Cardiac muscle cell (in vitro differentiated cells and primary cell): Measurements from ENCODE around the gene CDK5RAP2. TPM values are rescaled to one million over a fixed set of nuclear protein-coding genes. Genes with fewer than 3 reads are reported as not detected.

ENCODE experiments used
- DNase-seq, 2 donors: peaks; one replicate each; pipeline versions ENCODE4 v3.0.0 to v3.0.0-alpha.2; 2010 to 2017; ENCODE audit warnings: low read depth in 1 of 2, low spot score in 1 of 2
- H3K27ac ChIP-seq: fragments of 200-600 bp; sonication (generic); 2 replicates; pipeline ENCODE4 v1.5.1; 2016
- H3K27me3 ChIP-seq: fragments of 200-600 bp; sonication (generic); 2 replicates; pipeline ENCODE4 v1.6.0; 2016; ENCODE audit warnings: control low read depth
- H3K36me3 ChIP-seq: fragments of 200-600 bp; sonication (generic); 2 replicates; pipeline ENCODE4 v1.5.1; 2016; ENCODE audit warnings: control low read depth
- H3K4me1 ChIP-seq: fragments of 200-600 bp; sonication (generic); 2 replicates; pipeline ENCODE4 v1.8.1; 2017; ENCODE audit warnings: low read depth, mild to moderate bottlenecking, mixed run types
- H3K4me3 ChIP-seq: fragments of 200-600 bp; sonication (generic); 2 replicates; pipeline ENCODE4 v1.5.1; 2016; ENCODE audit warnings: mild to moderate bottlenecking
- H3K9me3 ChIP-seq: fragments of 200-600 bp; sonication (generic); 2 replicates; pipeline ENCODE4 v1.5.1; 2017; ENCODE audit warnings: low read depth, mild to moderate bottlenecking, control low read depth
- polyA plus RNA-seq: library from polyadenylated mRNA; unstranded; fragments of >200 nt; fragmentation: Nextera tagmentation; extraction: Ambion mirVana; gene quantifications from 2 replicates; pipeline ENCODE4 v1.2.1, GENCODE V29; 2016
- total RNA-seq: library from RNA; depleted of rRNA; stranded (reverse); fragments of >200 nt; gene quantifications from 2 replicates; pipeline ENCODE4 v1.2.3, GENCODE V29; 2016
- TF ChIP-seq, protein P1 (sequence below): IDR thresholded peaks from 2 replicates; pipeline ENCODE4 v1.5.1; 2012; ENCODE audit warnings: low read depth, mild to moderate bottlenecking, low read length

CDK5RAP2 gene
- total and polyA plus RNA-seq, 2 experiments from 2014 or later = 33.5 to 60.4 TPM

- Histone ChIP-seq H3K9me3 (no peaks in the 10 kb centered on the region), H3K27me3 (no peaks in the 10 kb centered on the region), H3K27ac (no peak overlapping the region), H3K36me3 (peaks cover 30% of the 10 kb centered on the region), H3K4me1 (no peaks in the 10 kb centered on the region), H3K4me3 (no peak overlapping the region)
- no peak for DNase-seq
- TF ChIP-seq, protein P1, sequence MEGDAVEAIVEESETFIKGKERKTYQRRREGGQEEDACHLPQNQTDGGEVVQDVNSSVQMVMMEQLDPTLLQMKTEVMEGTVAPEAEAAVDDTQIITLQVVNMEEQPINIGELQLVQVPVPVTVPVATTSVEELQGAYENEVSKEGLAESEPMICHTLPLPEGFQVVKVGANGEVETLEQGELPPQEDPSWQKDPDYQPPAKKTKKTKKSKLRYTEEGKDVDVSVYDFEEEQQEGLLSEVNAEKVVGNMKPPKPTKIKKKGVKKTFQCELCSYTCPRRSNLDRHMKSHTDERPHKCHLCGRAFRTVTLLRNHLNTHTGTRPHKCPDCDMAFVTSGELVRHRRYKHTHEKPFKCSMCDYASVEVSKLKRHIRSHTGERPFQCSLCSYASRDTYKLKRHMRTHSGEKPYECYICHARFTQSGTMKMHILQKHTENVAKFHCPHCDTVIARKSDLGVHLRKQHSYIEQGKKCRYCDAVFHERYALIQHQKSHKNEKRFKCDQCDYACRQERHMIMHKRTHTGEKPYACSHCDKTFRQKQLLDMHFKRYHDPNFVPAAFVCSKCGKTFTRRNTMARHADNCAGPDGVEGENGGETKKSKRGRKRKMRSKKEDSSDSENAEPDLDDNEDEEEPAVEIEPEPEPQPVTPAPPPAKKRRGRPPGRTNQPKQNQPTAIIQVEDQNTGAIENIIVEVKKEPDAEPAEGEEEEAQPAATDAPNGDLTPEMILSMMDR = no peak
Observed at GRCh38 chr9:120403543-120403856, 176.5 kb downstream of the CDK5RAP2 start.

DNA sequence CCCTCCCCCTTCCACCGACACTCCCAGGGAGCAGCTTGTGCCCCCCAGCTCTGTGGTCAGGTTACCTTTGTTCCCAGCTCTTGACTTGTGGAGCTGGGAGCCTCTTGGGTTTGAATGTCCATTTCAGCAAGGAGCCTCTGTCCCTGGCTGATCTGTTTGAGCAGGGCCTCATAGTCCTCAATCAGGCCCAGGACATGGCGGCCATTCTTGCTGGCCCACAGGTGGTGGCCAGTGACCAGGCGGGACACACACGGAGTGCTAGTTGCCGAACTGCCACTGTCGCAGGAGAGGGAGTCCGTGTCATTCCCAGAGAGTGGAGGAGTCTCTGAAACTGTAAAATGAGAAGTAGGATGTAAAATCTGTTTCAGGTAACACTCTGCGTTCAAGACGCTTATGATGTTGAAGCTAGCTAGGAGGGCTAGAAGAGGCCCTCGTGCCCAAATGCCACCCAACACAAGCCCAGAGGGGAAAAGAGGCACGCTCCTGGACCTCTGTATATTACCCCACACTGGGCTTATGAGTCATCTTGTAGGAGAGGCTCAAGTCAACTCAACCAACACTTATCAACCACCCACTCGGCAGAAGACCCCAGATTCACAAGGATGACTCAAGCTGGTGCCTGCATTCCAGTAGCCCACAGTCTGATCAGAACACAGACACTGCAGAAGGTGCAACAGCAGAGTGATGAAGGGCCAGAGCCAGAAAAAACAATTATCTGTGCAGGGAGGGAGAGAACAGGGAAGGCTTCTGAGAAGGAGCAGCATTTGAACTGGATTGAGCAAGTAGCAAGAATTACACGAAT lies 177.0 kb downstream of the CDK5RAP2 start:
- H3K4me1 ChIP-seq = no peaks in the 10 kb centered on the region
- no peaks in the 10 kb centered on the region for H3K27me3 ChIP-seq
- H3K27ac ChIP-seq = no peak overlapping the region
- TF ChIP-seq, protein P1 = no peak
- peaks cover 31% of the 10 kb centered on the region for H3K36me3 ChIP-seq
- DNase-seq = peak in 1 of 2 donors; percentile 96
- H3K9me3 ChIP-seq = no peaks in the 10 kb centered on the region
- H3K4me3 ChIP-seq = no peak overlapping the region

DNA sequence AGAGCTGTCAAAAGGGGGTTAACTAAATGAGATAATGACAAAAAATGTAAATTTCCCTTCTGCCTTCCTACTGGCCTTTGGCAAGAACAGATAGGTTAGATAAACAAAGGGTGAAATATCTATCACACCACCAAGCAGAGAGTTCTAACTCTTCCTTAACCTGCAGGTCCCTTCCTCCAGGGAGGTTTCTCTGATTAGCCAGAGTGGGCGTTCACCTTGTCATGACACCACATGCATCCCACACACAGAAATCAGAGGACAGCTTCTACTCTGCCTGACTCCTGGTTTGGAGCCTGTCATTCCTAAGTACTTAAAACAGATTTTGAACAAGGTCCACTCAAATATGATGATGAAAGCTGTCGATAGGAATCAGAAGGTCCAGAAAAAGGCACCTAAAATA lies 180.0 kb downstream of the CDK5RAP2 start:
- no peaks in the 10 kb centered on the region for H3K27me3 ChIP-seq
- H3K9me3 ChIP-seq = no peaks in the 10 kb centered on the region
- DNase-seq = no peak
- no peak overlapping the region for H3K27ac ChIP-seq
- peaks cover 25% of the 10 kb centered on the region for H3K36me3 ChIP-seq
- H3K4me3 ChIP-seq = no peak overlapping the region
- TF ChIP-seq, protein P1 = no peak
- H3K4me1 ChIP-seq = no peaks in the 10 kb centered on the region

DNA sequence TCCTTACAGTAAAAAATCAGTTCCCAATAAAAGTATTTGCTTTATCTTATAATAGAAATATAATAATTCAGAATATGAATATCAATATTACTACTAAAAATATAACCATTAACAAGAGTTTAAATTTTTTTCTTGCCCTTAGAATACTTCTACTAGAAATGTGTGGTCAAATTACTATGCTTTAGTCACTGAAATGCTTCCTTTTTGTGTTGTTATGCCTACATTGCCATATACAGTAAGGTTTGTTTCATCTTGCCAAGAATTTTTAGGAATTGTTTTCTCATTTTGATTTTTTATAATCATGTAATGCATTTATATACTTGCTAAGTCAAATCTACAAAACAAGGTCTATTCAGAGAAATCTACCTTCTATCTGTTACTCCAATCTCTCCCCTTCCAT lies 181.7 kb downstream of the CDK5RAP2 start:
- DNase-seq = no peak
- TF ChIP-seq, protein P1 = no peak
- Histone ChIP-seq H3K4me3 (no peak overlapping the region), H3K9me3 (no peaks in the 10 kb centered on the region), H3K36me3 (peaks cover 40% of the 10 kb centered on the region), H3K4me1 (no peaks in the 10 kb centered on the region), H3K27ac (no peak overlapping the region), H3K27me3 (no peaks in the 10 kb centered on the region)

DNA sequence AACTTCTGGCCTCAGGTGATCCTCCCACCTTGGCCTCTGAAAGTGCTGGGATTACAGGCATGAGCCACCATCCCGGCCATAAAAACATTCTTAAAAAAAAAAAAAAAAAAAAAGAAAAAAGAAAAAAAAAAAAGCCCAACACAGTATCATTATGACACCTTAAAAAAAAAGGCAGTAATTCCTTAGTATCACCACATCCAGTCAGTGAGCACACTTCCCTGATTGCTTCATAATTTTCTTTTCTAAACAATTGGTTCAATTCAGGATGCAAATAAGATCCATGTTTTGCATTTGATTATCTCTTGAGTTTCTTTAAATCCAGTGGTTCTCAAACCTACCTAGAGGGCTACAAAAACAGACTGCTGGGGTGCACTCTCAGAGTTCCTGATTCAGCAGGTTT lies 182.5 kb downstream of the CDK5RAP2 start:
- TF ChIP-seq, protein P1 = no peak
- Histone ChIP-seq H3K4me1 (no peaks in the 10 kb centered on the region), H3K36me3 (peaks cover 43% of the 10 kb centered on the region), H3K9me3 (no peaks in the 10 kb centered on the region), H3K4me3 (no peak overlapping the region), H3K27ac (no peak overlapping the region), H3K27me3 (no peaks in the 10 kb centered on the region)
- DNase-seq = peak in 1 of 2 donors; percentile 43
